GM18505 (cell line): ENCODE measurements around the gene CFAP46.

Source experiments
- ATAC-seq: cut with Tn5 transposase; IDR thresholded peaks from one replicate; pipeline ENCODE4 v1.9.1; 2021; ENCODE audit not compliant: unreplicated experiment
- POLR2A ChIP-seq: IDR thresholded peaks from 4 replicates; pipeline ENCODE4 v1.6.1; 2011; ENCODE audit warnings: borderline replicate concordance; ENCODE audit not compliant: insufficient read depth, insufficient read length; ENCODE audit errors: extremely low read depth

CFAP46 gene

DNA sequence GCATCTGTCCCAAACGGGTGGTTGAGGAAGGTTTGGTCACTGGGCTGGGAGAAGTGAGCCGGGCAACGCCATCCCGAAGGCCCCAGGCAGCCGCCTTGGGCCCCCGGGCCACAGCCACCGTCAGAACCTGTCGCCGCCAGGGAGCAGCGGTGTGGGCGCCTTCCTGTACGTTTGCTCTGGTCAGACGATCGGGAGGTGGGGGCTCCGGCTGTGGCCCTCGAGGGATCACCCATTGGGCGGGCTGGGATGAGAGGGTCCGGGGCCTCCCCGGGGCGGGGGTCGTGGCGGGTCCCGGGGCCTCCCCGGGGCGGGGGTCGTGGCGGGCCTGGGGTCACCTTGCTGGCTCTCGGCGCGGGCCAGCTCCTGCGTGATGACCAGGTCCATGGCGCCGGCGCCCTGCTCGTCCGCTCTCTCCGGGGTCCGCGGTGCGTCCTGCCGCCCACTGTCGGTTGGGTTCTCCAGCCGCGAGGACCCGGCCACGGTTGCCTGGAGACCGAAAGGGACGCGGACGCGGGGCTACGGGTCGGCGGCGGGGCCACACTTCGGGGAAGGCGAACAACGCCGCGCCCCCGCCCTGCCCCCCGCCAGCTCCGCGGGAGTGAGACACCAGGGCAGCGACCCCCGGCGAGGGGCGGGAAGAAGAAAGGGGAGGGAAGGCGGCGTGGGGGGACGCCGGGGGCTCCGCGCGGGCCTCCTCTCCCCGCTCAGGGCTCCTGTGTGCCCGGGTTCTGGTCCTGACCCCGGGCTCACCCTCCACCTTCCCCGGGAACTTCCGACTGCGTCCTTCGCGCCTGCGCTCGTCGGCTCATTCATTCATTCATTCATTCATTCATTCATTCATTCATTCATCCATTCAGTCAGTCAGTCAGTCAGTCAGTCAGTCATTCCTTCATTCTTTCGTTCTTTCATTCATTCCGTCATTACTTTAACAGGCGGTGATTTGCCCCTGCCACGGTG, at the start of gene CFAP46:
CFAP46 (minus strand) TSS at position 470 of the 957 bp plus-strand sequence; CDS start at position 384, 86 bp downstream.
- ATAC-seq, result no peak
- no peak for TF ChIP-seq POLR2A

DNA sequence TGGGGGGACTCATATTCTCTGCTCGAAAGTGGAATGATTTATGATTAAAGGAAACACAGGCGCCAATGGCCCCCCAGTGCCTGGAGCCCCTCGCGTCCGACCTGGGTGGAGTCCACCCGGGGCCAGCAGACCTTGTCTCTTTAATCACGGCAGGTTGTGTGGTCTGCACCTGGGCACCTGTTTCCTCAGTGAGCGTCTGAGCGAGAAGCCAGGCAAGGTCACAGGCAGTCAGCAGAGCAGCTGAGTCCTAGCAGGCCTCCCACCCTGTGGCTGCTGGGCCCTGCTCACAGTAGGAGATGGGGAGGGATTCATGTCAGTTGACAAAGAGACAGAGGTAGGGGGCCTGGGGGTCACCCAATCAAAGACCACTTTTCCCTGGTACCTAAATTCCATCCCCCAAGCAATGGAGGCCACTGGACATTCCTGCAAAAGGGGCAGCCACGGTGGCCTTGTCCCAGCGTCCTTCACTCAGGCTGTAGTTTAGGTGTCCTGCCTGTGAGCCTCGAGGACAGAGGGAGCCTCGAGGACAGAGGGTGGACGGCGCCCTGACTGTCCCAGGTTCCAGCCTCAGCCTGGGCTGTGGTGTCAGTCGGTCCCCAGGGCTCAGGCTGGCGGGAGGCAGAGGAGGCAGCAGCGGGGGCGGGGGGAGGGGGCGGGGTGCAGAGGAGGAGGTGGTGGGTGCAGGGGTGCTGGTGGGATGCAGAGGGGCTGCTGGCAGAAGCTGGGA, 49.5 kb upstream of the CFAP46 start:
- TF ChIP-seq POLR2A, result no peak
- ATAC-seq, result no peak

DNA sequence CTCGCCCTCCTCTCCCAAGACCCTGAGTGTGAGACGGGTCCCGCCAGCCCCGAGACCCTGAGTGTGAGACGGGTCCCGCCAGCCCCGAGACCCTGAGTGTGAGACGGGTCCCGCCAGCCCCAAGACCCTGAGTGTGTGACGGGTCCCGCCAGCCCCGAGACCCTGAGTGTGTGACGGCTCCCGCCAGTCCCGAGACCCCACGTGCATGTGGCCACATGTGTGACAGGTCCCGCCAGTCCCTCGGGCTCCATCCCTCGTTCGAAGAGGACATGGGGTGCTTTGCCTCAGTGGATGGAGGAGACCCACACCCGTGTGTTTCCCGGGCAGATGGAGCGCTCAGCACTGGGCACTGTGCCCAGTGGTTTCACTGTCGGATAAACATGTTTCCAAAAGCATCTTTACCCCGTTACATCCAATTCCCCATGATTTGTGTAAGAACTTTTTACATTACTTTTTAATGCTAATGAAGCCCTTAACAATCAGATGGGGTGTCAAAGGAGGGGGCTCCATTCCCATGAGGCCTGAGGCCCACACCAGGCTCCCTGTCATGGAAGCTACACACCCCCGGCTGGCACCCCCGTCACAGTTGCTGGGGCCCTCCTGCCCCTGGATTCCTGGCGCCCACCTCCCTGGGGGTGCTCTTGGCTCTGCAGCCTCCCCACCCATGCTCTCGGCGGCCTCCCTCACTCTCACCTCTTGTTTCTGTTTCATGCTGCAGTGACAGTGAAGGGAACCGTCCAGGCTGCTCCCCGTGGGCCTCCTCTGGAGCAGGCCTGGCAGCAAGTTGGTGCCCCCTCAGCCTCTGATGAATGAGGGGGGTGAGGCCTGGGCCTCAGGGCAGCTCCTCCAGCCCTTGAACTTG, 48.5 kb upstream of the CFAP46 start:
- ATAC-seq, result no peak
- TF ChIP-seq POLR2A, result no peak

DNA sequence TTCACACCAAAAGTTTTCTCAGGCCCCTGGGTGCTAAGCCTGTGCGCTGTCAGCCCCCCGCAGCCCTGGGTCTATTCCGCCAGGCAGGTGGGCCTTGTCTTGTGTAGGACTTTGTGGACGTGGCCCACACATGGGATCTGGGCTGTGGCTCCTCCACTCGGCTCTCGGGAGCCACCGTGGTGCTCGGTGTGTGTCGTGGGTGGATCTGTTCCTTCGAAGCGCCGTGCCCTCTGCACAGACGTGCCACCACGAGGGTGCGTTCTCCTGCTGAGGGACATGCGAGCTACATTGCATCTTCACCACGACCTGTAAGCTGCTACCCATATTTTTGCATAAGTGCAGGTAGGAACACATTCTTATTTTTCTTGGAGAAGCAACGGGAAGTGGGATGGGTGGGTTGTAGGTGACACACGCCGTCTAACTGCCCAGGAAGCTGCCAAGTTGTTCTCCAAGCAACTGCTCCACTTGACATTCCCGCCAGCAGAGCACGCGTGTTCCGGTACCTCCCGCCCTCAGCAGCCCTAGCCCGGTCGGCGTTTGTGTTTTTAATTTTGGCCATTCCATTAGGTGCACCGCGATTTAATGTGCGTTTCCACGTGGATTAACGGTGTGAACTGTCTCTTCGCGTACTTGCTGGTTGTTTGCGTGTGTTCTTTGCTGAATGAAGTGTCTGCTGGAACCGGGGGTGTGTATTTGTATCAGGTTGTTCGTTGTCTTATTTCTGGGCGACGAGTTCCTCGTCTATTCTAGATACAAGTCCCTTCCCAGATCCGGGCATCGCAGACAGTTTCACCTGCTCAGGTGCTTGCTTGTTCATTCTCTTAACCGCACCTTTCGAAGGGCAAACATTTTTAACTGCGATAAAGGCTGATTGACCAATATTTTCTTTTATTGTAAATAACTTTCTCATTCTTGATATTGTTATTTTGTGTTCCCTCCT, 47.4 kb upstream of the CFAP46 start:
- TF ChIP-seq POLR2A, result no peak
- ATAC-seq, result no peak

DNA sequence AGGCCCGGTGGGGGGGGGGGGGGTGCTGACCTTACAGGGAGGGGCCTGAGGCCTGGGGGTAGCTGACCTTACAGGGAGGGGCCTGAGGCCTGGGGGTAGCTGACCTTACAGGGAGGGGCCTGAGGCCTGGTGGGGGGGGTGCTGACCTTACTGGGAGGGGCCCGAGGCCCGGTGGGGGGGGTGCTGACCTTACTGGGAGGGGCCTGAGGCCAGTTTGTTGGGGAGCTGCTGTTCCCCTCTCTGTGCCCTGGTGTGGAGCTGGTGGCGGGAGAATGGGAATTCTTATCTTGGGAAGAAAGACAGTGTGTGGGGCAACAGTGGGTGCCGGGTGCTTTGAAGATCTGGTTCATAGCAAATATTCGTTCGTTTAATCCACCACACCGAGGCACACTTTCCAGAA, 46.6 kb upstream of the CFAP46 start:
- no peak for ATAC-seq
- TF ChIP-seq POLR2A, result no peak

DNA sequence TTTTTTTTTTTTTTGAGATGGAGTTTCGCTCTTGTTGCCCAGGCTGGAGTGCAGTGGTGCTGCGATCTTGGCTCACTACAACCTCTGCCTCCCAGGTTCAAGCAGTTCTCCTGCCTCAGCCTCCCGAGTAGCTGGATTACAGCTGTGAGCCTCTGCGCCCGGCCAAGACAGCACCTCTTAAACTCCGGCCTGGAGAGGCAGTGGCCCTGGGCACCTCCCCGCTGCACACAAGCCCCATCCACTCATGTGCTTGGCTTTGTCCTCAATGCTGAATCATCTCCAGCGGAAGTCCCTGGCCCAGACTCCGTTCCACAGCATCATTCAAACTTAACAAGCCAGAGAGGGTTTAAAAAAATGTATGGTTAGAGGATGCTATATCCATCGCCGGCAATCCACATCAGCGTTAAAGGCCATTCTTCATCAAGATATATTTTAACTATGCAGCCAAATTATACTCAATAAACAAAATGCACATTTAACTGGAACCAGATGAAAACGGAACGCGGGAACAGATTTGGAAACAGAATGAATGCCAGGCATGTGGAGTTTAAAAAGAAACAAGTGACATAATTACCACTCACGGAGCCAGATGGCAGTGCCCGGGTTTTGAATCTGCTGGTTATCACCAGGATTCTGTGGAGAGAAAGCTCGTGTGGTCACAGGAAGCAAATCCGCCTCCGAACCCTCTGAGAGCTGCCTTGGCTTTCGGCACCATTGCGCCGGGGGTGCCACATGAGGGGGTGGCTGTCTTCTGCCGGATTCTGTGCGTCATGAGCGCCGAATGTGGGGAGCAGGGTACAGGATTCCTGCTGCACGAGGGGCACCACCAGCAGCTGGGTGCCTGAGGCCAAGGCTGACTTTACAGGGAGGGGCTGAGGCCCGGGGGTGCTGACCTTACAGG, 45.6 kb upstream of the CFAP46 start:
- TF ChIP-seq POLR2A, result no peak
- ATAC-seq, result no peak

DNA sequence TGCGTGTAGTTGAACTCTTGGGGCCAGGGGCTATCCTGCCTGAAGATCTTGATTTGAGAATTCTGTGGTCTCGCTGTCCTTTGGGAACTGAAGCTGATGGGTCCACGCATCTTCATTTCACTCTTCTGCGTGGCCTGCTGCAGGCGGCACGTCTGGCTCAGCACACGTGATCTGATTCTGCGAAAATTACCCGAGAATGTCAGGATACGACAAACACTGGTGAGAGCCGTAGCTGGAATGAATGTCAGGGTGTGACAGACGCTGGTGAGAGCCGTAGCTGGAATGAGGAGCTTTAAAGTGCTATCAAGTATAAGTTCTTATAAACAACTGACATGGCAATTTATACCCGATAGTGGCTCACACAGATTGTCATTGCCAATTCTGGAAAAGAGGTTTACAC, 44.6 kb upstream of the CFAP46 start:
- ATAC-seq, result no peak
- no peak for TF ChIP-seq POLR2A

DNA sequence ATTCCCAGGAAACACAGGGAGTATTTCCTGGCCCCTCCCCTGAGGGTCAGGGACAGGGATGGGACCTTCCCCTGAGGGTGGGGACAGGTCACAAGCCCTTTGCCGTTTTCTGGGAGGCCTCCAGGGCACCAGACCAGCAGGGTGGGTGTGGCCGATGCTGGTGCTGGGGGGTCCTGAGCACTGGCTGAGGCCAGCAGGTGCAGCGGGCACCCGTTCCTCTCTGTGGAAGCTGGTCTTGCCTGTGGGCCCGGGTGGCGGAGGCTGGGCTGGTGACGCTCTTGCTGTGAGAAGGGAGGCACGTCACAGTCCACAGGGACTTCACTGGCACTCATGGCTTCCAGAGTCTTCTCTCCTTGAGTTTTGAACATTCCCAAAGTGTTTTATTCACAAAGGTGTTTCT, 44.2 kb upstream of the CFAP46 start:
- ATAC-seq, result no peak
- no peak for TF ChIP-seq POLR2A

DNA sequence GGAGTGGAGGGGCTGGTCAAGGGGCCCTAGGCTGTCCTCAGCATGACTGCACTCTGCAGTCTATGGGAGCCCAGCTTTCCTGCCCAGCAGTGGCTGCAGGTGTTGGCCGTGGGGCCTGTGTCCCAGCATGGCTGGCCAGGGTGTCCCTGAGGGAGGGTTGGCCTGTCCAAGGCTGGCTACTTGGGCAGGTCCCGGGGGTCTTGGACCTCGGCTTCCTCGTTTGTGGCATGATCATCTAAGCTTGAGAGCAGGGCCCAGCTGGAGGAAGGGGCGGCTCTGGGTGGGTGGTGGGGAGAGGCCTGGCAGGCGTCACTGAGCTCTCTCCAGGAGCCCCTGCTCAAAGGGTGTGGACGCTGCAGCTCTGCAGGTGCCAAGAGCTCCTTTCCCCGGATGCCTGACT, 43.7 kb upstream of the CFAP46 start:
- no peak for TF ChIP-seq POLR2A
- no peak for ATAC-seq

DNA sequence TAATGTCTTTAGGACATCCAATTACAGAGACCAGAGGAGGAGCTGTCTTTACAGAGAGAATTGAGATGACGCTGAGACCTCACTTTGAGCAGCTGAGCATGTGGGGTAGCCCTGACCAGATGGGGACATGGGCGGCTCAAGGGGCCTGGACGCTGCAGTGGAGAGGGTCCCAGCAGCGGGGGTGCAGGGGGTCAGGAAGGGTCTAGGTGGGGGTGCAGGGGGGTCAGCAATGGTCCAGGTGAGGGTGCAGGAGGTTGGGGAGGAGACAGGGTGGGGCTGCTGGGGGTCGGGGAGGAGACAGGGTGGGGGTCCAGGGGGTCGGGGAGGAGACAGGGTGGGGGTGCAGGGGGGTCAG, 43.2 kb upstream of the CFAP46 start:
- no peak for TF ChIP-seq POLR2A
- ATAC-seq, result no peak

DNA sequence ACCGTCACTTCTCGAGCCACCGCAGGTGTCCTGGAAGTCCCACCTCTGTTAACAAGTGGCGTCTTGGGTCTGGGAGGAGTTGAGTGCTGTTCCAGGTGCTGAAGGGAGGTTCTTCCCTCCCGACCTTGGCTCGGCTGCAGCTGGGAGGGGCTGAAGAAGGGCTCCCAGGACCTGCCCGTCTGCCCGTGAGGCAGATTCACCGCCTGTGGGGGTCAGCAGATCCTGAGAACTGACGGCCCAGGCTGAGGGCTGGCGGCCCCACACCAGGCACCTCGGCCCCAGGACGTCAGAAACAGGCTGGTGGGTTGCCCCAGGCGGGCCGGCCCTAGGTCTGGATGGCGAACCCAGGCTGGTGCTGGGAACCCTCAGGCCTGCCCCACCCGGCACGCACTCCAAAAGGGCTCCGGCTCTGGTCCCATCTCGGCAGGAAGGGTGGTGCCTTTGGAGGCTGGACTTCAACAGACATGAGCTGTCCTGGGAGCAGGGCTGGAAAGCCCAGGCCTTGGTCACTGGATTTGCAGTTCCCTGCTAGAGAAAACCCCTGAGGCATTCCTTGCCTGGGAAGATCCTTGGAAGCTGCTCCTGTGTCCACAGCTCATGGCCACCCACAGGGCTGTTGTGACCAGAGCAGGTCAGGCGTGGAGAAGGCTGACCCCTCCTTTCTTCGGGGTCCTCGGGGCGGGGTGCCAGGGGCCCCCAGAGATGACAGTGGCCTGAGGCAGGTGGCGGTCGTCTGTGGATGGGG, 42.6 kb upstream of the CFAP46 start:
- TF ChIP-seq POLR2A, result no peak
- no peak for ATAC-seq
